Measurements from ENCODE around the gene KRT17.
"Not testable (repeated sequence)": the region's sequence is repeated elsewhere in the genome, so short reads cannot be mapped to it uniquely, and the experiment has no call there.

Gene KRT17

GRCh38 chr17:41617136-41617535 is 7.2 kb downstream of the KRT17 start:
- Histone ChIP-seq H3K4me3 (ENCODE audit: low read depth, low read length) (no peak overlapping the region), H3K79me2 (ENCODE audit: control insufficient read depth, insufficient read depth, low read length, unreplicated experiment) (no peaks in the 10 kb centered on the region), H3K27me3 (ENCODE audit: insufficient read depth, low read length) (0 out of 2 replicates have a peak, but pooled peaks cover 4% of the 10 kb centered on the region), H3K36me3 (ENCODE audit: insufficient read depth, low read length) (no peaks in the 10 kb centered on the region), H3K4me1 (ENCODE audit: control insufficient read depth, insufficient read depth, low read length, unreplicated experiment) (peaks cover 6% of the 10 kb centered on the region), H3K27ac (ENCODE audit: low read depth, low read length) (no peak overlapping the region), H2AFZ (ENCODE audit: low read length, unreplicated experiment) (no peak overlapping the region)

GRCh38 chr17:41616486-41616885 is 7.9 kb downstream of the KRT17 start:
- not testable (repeated sequence) for H3K27ac ChIP-seq (ENCODE audit: low read depth, low read length); H3K27me3 ChIP-seq (ENCODE audit: insufficient read depth, low read length); H3K4me1 ChIP-seq (ENCODE audit: control insufficient read depth, insufficient read depth, low read length, unreplicated experiment); H3K79me2 ChIP-seq (ENCODE audit: control insufficient read depth, insufficient read depth, low read length, unreplicated experiment); H3K4me3 ChIP-seq (ENCODE audit: low read depth, low read length); H2AFZ ChIP-seq (ENCODE audit: low read length, unreplicated experiment); H3K36me3 ChIP-seq (ENCODE audit: insufficient read depth, low read length)

DNA sequence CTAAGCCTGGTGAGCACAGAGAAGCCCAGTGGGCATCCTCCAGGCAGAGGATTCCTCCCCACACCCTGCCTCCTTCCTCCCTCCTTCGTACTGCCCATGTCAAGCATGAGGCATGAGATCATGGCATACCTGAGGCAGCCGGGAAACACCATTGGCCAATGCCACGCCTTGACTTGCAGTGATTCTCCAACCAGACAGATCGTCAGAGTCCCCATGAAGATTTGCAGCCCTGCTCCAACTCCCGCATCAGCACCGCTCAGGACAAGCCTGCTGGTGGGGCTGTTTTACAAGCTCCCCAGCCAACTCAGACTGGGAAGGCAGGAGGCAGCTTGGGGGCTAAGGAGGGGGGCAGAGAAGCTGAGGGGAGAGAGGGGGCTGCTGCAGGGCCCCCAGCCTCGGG is 8.9 kb downstream of the KRT17 start:
- Histone ChIP-seq H2AFZ (ENCODE audit: low read length, unreplicated experiment) (no peak overlapping the region), H3K4me3 (ENCODE audit: low read depth, low read length) (no peak overlapping the region), H3K4me1 (ENCODE audit: control insufficient read depth, insufficient read depth, low read length, unreplicated experiment) (peaks cover 6% of the 10 kb centered on the region), H3K36me3 (ENCODE audit: insufficient read depth, low read length) (no peaks in the 10 kb centered on the region), H3K27me3 (ENCODE audit: insufficient read depth, low read length) (peaks cover 10% of the 10 kb centered on the region), H3K27ac (ENCODE audit: low read depth, low read length) (no peak overlapping the region), H3K79me2 (ENCODE audit: control insufficient read depth, insufficient read depth, low read length, unreplicated experiment) (no peaks in the 10 kb centered on the region)

GRCh38 chr17:41614767-41615166 is 9.6 kb downstream of the KRT17 start:
- peaks cover 15% of the 10 kb centered on the region for H3K27me3 ChIP-seq (ENCODE audit: insufficient read depth, low read length)
- H3K79me2 ChIP-seq (ENCODE audit: control insufficient read depth, insufficient read depth, low read length, unreplicated experiment); H2AFZ ChIP-seq (ENCODE audit: low read length, unreplicated experiment); H3K4me1 ChIP-seq (ENCODE audit: control insufficient read depth, insufficient read depth, low read length, unreplicated experiment); H3K36me3 ChIP-seq (ENCODE audit: insufficient read depth, low read length); H3K4me3 ChIP-seq (ENCODE audit: low read depth, low read length); H3K27ac ChIP-seq (ENCODE audit: low read depth, low read length): not testable (repeated sequence)

- Histone ChIP-seq H3K27me3 (ENCODE audit: insufficient read depth, low read length) (peaks cover 22% of the 10 kb centered on the region), H3K4me3 (ENCODE audit: low read depth, low read length) (no peak overlapping the region), H3K4me1 (ENCODE audit: control insufficient read depth, insufficient read depth, low read length, unreplicated experiment) (peaks cover 6% of the 10 kb centered on the region)
Observed at GRCh38 chr17:41614098-41614497, 10.3 kb downstream of the KRT17 start.

DNA sequence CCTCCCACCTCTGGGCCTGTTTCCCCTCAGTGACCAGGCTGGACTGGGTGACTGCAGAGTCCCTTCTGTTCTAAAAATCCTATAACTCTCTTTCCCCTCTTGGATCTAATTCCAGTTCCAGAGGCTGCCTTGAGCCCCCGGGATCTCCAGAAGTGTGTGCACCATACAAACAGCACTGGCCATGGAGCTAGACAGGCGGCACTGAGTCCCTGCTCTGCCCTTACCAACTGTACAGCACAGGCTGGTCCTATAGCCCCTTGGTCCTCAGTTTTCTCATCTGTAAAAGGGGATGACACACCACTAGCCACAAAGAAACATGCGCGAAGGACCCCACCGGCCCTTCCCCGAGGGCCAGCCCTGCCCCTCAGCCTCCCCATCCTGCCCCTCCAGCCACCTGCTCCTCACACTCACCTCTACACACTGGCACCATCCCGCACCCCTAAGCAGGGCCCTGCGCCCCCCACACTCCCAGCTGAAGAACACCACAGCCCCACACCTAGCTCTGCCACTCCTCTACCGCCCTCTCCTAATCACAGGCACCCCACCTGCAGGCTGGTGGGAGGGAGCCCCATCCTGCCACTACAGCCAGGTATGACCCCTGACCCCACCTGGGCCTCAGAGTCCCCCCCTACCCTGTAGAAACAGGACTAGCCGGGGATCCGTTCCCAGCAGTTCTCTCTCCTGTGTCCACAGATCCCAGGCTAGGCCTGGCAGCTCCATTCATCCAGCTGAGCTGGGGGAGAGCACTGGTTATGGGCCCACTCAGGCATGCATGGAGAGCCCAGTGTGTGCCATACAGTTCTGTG is 10.9 kb downstream of the KRT17 start:
- H3K79me2 ChIP-seq (ENCODE audit: control insufficient read depth, insufficient read depth, low read length, unreplicated experiment): no peaks in the 10 kb centered on the region
- H3K27ac ChIP-seq (ENCODE audit: low read depth, low read length): no peak overlapping the region
- H3K36me3 ChIP-seq (ENCODE audit: insufficient read depth, low read length): no peaks in the 10 kb centered on the region
- no peak overlapping the region for H3K4me3 ChIP-seq (ENCODE audit: low read depth, low read length)
- H3K27me3 ChIP-seq (ENCODE audit: insufficient read depth, low read length): peaks cover 27% of the 10 kb centered on the region
- H2AFZ ChIP-seq (ENCODE audit: low read length, unreplicated experiment): no peak overlapping the region
- peaks cover 6% of the 10 kb centered on the region for H3K4me1 ChIP-seq (ENCODE audit: control insufficient read depth, insufficient read depth, low read length, unreplicated experiment)

More at GRCh38 chr17:41614098-41614497, 10.3 kb downstream of the KRT17 start:
- Histone ChIP-seq H3K27ac (ENCODE audit: low read depth, low read length) (no peak overlapping the region), H2AFZ (ENCODE audit: low read length, unreplicated experiment) (no peak overlapping the region), H3K79me2 (ENCODE audit: control insufficient read depth, insufficient read depth, low read length, unreplicated experiment) (no peaks in the 10 kb centered on the region), H3K36me3 (ENCODE audit: insufficient read depth, low read length) (no peaks in the 10 kb centered on the region)

GRCh38 chr17:41612376-41613160 is 11.8 kb downstream of the KRT17 start, which contains the start of gene KRT16:
KRT16 (minus strand) TSS chr17:41612767; CDS start chr17:41612688, 79 bp downstream.
- not testable (repeated sequence) for H3K4me3 ChIP-seq (ENCODE audit: low read depth, low read length); H3K79me2 ChIP-seq (ENCODE audit: control insufficient read depth, insufficient read depth, low read length, unreplicated experiment); H3K4me1 ChIP-seq (ENCODE audit: control insufficient read depth, insufficient read depth, low read length, unreplicated experiment); H2AFZ ChIP-seq (ENCODE audit: low read length, unreplicated experiment); H3K27ac ChIP-seq (ENCODE audit: low read depth, low read length); H3K36me3 ChIP-seq (ENCODE audit: insufficient read depth, low read length)
- H3K27me3 ChIP-seq (ENCODE audit: insufficient read depth, low read length): peaks cover 27% of the 10 kb centered on the region

DNA sequence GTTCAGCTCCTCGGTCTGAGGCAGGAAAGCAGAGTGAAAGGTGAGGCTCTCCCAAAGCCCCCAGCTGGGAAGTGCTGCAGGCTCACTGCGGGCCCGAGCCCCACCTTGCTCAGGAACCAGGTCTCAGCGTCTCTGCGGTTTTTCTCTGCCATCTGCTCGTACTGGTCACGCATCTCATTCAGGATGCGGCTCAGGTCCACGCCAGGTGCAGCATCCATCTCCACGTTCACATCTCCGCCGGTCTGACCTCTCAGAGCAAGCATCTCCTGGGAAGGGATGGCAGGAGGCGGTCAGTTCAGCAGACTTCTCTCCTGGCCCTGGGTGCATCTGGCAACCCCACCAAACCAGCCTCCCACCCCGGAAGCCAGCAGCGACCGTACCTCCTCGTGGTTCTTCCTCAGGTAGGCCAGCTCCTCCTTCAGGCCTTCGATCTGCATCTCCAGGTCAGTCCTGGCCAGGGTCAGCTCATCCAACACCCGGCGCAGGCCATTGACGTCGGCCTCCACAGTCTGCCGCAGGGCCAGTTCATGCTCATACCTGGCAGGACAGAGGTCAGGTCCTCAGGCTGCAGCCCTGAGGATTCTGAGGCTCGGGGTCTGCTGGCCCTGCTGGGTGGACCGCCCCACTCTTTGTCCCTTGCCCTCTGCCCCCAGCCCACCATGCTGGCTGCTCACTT is 13.3 kb downstream of the KRT17 start:
- no peaks in the 10 kb centered on the region for H3K36me3 ChIP-seq (ENCODE audit: insufficient read depth, low read length)
- H2AFZ ChIP-seq (ENCODE audit: low read length, unreplicated experiment): no peak overlapping the region
- H3K27me3 ChIP-seq (ENCODE audit: insufficient read depth, low read length): peaks cover 33% of the 10 kb centered on the region
- no peak overlapping the region for H3K4me3 ChIP-seq (ENCODE audit: low read depth, low read length)
- no peaks in the 10 kb centered on the region for H3K79me2 ChIP-seq (ENCODE audit: control insufficient read depth, insufficient read depth, low read length, unreplicated experiment)
- peaks cover 6% of the 10 kb centered on the region for H3K4me1 ChIP-seq (ENCODE audit: control insufficient read depth, insufficient read depth, low read length, unreplicated experiment)
- H3K27ac ChIP-seq (ENCODE audit: low read depth, low read length): no peak overlapping the region

GRCh38 chr17:41610061-41610517 is 14.3 kb downstream of the KRT17 start:
- H3K79me2 ChIP-seq (ENCODE audit: control insufficient read depth, insufficient read depth, low read length, unreplicated experiment); H3K4me1 ChIP-seq (ENCODE audit: control insufficient read depth, insufficient read depth, low read length, unreplicated experiment); H3K4me3 ChIP-seq (ENCODE audit: low read depth, low read length); H3K36me3 ChIP-seq (ENCODE audit: insufficient read depth, low read length); H3K27ac ChIP-seq (ENCODE audit: low read depth, low read length); H2AFZ ChIP-seq (ENCODE audit: low read length, unreplicated experiment): not testable (repeated sequence)
- H3K27me3 ChIP-seq (ENCODE audit: insufficient read depth, low read length): peaks cover 35% of the 10 kb centered on the region

DNA sequence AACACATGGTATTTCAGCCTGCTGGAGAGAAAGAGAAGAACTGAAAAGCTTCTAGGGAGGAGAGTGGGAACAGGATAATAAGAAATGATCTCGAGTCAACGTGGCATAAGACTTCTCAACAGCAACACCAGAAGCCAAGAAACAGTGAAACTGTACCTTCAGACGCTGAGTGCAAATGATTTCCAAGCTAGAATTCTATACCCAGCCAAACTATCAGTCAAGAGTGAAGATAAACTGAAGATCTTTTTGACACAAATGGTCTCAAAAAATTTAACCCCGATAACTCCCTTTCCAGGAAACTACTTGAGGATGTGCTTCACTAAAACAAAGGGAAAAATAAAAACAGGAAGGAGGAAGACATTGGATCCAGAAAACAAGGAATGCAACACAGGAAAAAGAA is 17.4 kb downstream of the KRT17 start:
- H3K79me2 ChIP-seq (ENCODE audit: control insufficient read depth, insufficient read depth, low read length, unreplicated experiment); H3K4me1 ChIP-seq (ENCODE audit: control insufficient read depth, insufficient read depth, low read length, unreplicated experiment); H3K4me3 ChIP-seq (ENCODE audit: low read depth, low read length); H2AFZ ChIP-seq (ENCODE audit: low read length, unreplicated experiment); H3K27ac ChIP-seq (ENCODE audit: low read depth, low read length); H3K36me3 ChIP-seq (ENCODE audit: insufficient read depth, low read length): not testable (repeated sequence)
- peaks cover 49% of the 10 kb centered on the region for H3K27me3 ChIP-seq (ENCODE audit: insufficient read depth, low read length)
